ENCODE results near the gene KIF21B. TPM values are rescaled to one million over a fixed set of nuclear protein-coding genes. Genes with fewer than 3 reads are reported as not detected.

KIF21B gene
- total RNA-seq, 1 experiment from 2014 or later = 0.14 TPM

- DNase-seq (ENCODE audit: low read depth) = no peak
- in situ Hi-C loops (cut with HindIII; ENCODE audit: low pct_unique_long_range_greater_than_20kb, low sequenced_read_pairs) = no loop called here
Measured at GRCh38 chr1:200929530-200930278, 93.8 kb downstream of the KIF21B start.

- no peak for DNase-seq (ENCODE audit: low read depth)
- in situ Hi-C loops (cut with HindIII; ENCODE audit: low pct_unique_long_range_greater_than_20kb, low sequenced_read_pairs) = no loop called here
Measured at GRCh38 chr1:200925831-200926230, 97.7 kb downstream of the KIF21B start.

GRCh38 chr1:200923601-200924000 is 99.9 kb downstream of the KIF21B start:
- DNase-seq (ENCODE audit: low read depth) = no peak
- in situ Hi-C loops (cut with HindIII; ENCODE audit: low pct_unique_long_range_greater_than_20kb, low sequenced_read_pairs) = no loop called here

- no peak for DNase-seq (ENCODE audit: low read depth)
- in situ Hi-C loops (cut with HindIII; ENCODE audit: low pct_unique_long_range_greater_than_20kb, low sequenced_read_pairs) = no loop called here
Measured at GRCh38 chr1:200922406-200922805, 101.1 kb downstream of the KIF21B start.

GRCh38 chr1:200921571-200922110 is 101.9 kb downstream of the KIF21B start:
- no peak for DNase-seq (ENCODE audit: low read depth)
- in situ Hi-C loops (cut with HindIII; ENCODE audit: low pct_unique_long_range_greater_than_20kb, low sequenced_read_pairs) = no loop called here

Other genes with a start within 250 kb of the KIF21B start
- gene GPR25, start 150.7 kb downstream of the KIF21B start, total RNA-seq (2014; rRNA removed; shearing (Covaris generic); ENCODE audit: low replicate concordance) = not detected in 2 replicates
- gene INAVA, start 128.8 kb downstream of the KIF21B start, total RNA-seq (2014; rRNA removed; shearing (Covaris generic); ENCODE audit: low replicate concordance) = 33.3 and 48.7 TPM in 2 replicates
- gene CACNA1S, start 88.7 kb upstream of the KIF21B start, total RNA-seq (2014; rRNA removed; shearing (Covaris generic); ENCODE audit: low replicate concordance) = not detected in 2 replicates
- gene ASCL5, start 103.5 kb upstream of the KIF21B start, total RNA-seq (2014; rRNA removed; shearing (Covaris generic); ENCODE audit: low replicate concordance) = 0.07 and 0.41 TPM in 2 replicates
- 388 and 475 TPM in 2 replicates for gene TMEM9, start 130.8 kb upstream of the KIF21B start, total RNA-seq (2014; rRNA removed; shearing (Covaris generic); ENCODE audit: low replicate concordance)
- gene IGFN1, start 167.1 kb upstream of the KIF21B start, total RNA-seq (2014; rRNA removed; shearing (Covaris generic); ENCODE audit: low replicate concordance) = 65.4 and 75.0 TPM in 2 replicates

All from Caki2 (cell line).